Vagina (tissue), 2 donors: Measurements from ENCODE around the gene GNS. TPM values are rescaled to one million over a fixed set of nuclear protein-coding genes. Genes with fewer than 3 reads are reported as not detected.
A peak's percentile ranks its signal among the peaks of the same experiment; 100 is the strongest.

Source experiments
- DNase-seq, 2 donors: peaks; one replicate each; pipeline ENCODE4 v3.0.0-alpha.2; 2017; ENCODE audit errors: extremely low spot score in 2 of 2
- H3K27ac ChIP-seq: fragments of 200-600 bp; sonication (generic); one replicate; pipeline ENCODE4 v1.5.1; 2019
- H3K27me3 ChIP-seq: fragments of 200-600 bp; sonication (generic); one replicate; pipeline ENCODE4 v1.5.1; 2019
- H3K36me3 ChIP-seq, 2 donors: fragments of 200-600 bp; sonication (generic); one replicate each; pipeline ENCODE4 v1.5.1; 2017 to 2019
- H3K4me1 ChIP-seq: fragments of 200-600 bp; sonication (generic); one replicate; pipeline ENCODE4 v1.5.1; 2019
- H3K4me3 ChIP-seq, 2 donors: fragments of 200-600 bp; sonication (generic); 1 replicate in 1 of 2; 2 replicates in 1 of 2; pipeline ENCODE4 v1.5.1; 2016 to 2019
- H3K9me3 ChIP-seq: fragments of 200-600 bp; sonication (generic); one replicate; pipeline ENCODE4 v1.5.1; 2019
- CTCF ChIP-seq, 3 experiments: fragments of 450-650 bp in 2 of 3; fragments of 200-600 bp in 1 of 3; sonication (generic) in 1 of 3; IDR thresholded peaks; one replicate each; pipeline ENCODE4 v1.5.1; 2017 to 2019; ENCODE audit warnings: antibody characterized with exemption in 3 of 3, mild to moderate bottlenecking in 2 of 3, moderate library complexity in 2 of 3
- POLR2A ChIP-seq, 2 donors: fragments of 450-650 bp; IDR thresholded peaks; one replicate each; pipeline ENCODE4 v1.6.1; 2017; ENCODE audit warnings: antibody characterized with exemption in 2 of 2, mild to moderate bottlenecking in 2 of 2, moderate library complexity in 2 of 2
- POLR2AphosphoS5 ChIP-seq, 2 donors: sonication (generic); formaldehyde crosslinking; IDR thresholded peaks; one replicate each; pipeline ENCODE4 v1.9.0; 2017; ENCODE audit warnings: antibody characterized with exemption in 2 of 2, mild to moderate bottlenecking in 2 of 2, low read depth in 1 of 2; ENCODE audit not compliant: insufficient read depth in 1 of 2
- intact Hi-C: fragments of 100-400 bp; cut with DNase I; formaldehyde crosslinking; loops from one replicate; pipeline ENCODE4 v1.15.1; 2023
- total RNA-seq: library from RNA; depleted of rRNA; stranded (reverse); fragments of >200 nt; gene quantifications from one replicate; pipeline ENCODE4 v1.2.3, GENCODE V29; 2016

Gene GNS
- total RNA-seq, 1 donor from 2014 or later = 51.1 TPM

- peak overlapping the region; percentile 51 for H3K27ac ChIP-seq
- H3K36me3 ChIP-seq = peaks cover 0 to 18% of the 10 kb centered on the region in 2 donors
- no peaks in the 10 kb centered on the region for H3K9me3 ChIP-seq
- TF ChIP-seq POLR2A (IDR thresholded peaks at IDR 0.05) (no peak), CTCF (IDR thresholded peaks at IDR 0.05) (no peak), POLR2AphosphoS5 (IDR thresholded peaks at IDR 0.05; ENCODE audit: insufficient read depth in 1 of 2, low read depth in 1 of 2) (no peak)
- H3K4me3 ChIP-seq = no peak overlapping the region
- peaks cover 17% of the 10 kb centered on the region for H3K4me1 ChIP-seq
- no peak for DNase-seq
- H3K27me3 ChIP-seq = no peaks in the 10 kb centered on the region
- intact Hi-C loops = loop anchor here (10.0 kb wide), 1 partner anchor 73 kb away; the partner anchor contains the start of gene RASSF3
Measured at GRCh38 chr12:64688219-64688618, 71.0 kb downstream of the GNS start.

- intact Hi-C loops = loop anchor here (10.0 kb wide), 1 partner anchor 73 kb away; the partner anchor contains the start of gene RASSF3
- Histone ChIP-seq H3K27ac (peak overlapping the region; percentile 51), H3K4me3 (no peak overlapping the region), H3K9me3 (no peaks in the 10 kb centered on the region), H3K36me3 (peaks cover 0 to 18% of the 10 kb centered on the region in 2 donors), H3K27me3 (no peaks in the 10 kb centered on the region), H3K4me1 (peaks cover 21% of the 10 kb centered on the region)
- TF ChIP-seq POLR2A (IDR thresholded peaks at IDR 0.05) (no peak), POLR2AphosphoS5 (IDR thresholded peaks at IDR 0.05; ENCODE audit: insufficient read depth in 1 of 2, low read depth in 1 of 2) (peak in 1 of 2 donors; percentile 32)
- DNase-seq = no peak
Measured at GRCh38 chr12:64687816-64688215, 71.4 kb downstream of the GNS start.

GRCh38 chr12:64685605-64686004 lies 73.6 kb downstream of the GNS start:
- H3K36me3 ChIP-seq = peaks cover 0 to 18% of the 10 kb centered on the region in 2 donors
- no peak for DNase-seq
- intact Hi-C loops = loop anchor here (10.0 kb wide), 1 partner anchor 71 kb away; the partner anchor contains the start of gene RASSF3
- peaks cover 34% of the 10 kb centered on the region for H3K4me1 ChIP-seq
- no peak overlapping the region for H3K27ac ChIP-seq
- TF ChIP-seq CTCF (IDR thresholded peaks at IDR 0.05) (no peak), POLR2AphosphoS5 (IDR thresholded peaks at IDR 0.05; ENCODE audit: insufficient read depth in 1 of 2, low read depth in 1 of 2) (no peak), POLR2A (IDR thresholded peaks at IDR 0.05) (no peak)
- no peaks in the 10 kb centered on the region for H3K9me3 ChIP-seq
- no peaks in the 10 kb centered on the region for H3K27me3 ChIP-seq
- H3K4me3 ChIP-seq = no peak overlapping the region

- no peak for TF ChIP-seq POLR2AphosphoS5 (IDR thresholded peaks at IDR 0.05; ENCODE audit: insufficient read depth in 1 of 2, low read depth in 1 of 2)
- no peak for TF ChIP-seq POLR2A (IDR thresholded peaks at IDR 0.05)
- no peak for TF ChIP-seq CTCF (IDR thresholded peaks at IDR 0.05)
- Histone ChIP-seq H3K36me3 (peaks cover 0 to 18% of the 10 kb centered on the region in 2 donors), H3K27me3 (no peaks in the 10 kb centered on the region), H3K4me3 (no peak overlapping the region), H3K27ac (no peak overlapping the region), H3K4me1 (peaks cover 39% of the 10 kb centered on the region), H3K9me3 (no peaks in the 10 kb centered on the region)
- intact Hi-C loops = loop anchor here (10.0 kb wide), 1 partner anchor 70 kb away; the partner anchor contains the start of gene RASSF3
- no peak for DNase-seq
Measured at GRCh38 chr12:64685050-64685449, 74.2 kb downstream of the GNS start.

- TF ChIP-seq POLR2A (IDR thresholded peaks at IDR 0.05) (no peak), POLR2AphosphoS5 (IDR thresholded peaks at IDR 0.05; ENCODE audit: insufficient read depth in 1 of 2, low read depth in 1 of 2) (no peak), CTCF (IDR thresholded peaks at IDR 0.05) (no peak)
- H3K36me3 ChIP-seq = peaks cover 0 to 18% of the 10 kb centered on the region in 2 donors
- intact Hi-C loops = loop anchor here (5.0 to 10.0 kb wide), 2 partner anchors 69 to 122 kb away; partner anchors contain the start of gene RASSF3
- no peaks in the 10 kb centered on the region for H3K27me3 ChIP-seq
- no peak overlapping the region for H3K27ac ChIP-seq
- H3K4me1 ChIP-seq = peaks cover 50% of the 10 kb centered on the region
- no peaks in the 10 kb centered on the region for H3K9me3 ChIP-seq
- no peak for DNase-seq
- H3K4me3 ChIP-seq = no peak overlapping the region
Measured at GRCh38 chr12:64683816-64684543, 75.2 kb downstream of the GNS start.
